IMR-90 (cell line): ENCODE data around the gene ACTR2. TPM values are rescaled to one million over a fixed set of nuclear protein-coding genes. Genes with fewer than 3 reads are reported as not detected.

ENCODE experiments used
- ATAC-seq: fragments of 200-7000 bp; cut with Tn5 transposase; 2 replicates; pipeline ENCODE4 v1.9.1; 2020; ENCODE audit warnings: low read depth, mild to moderate bottlenecking, moderate library complexity
- BruUV-seq: library from RNA; stranded (reverse); fragments of 400-500 nt; replicated peaks from 2 replicates; lab custom pipeline; 2021; lab: Mats Ljungman, UMichigan
- CTCF ChIA-PET: fragments of 300-600 bp; formaldehyde crosslinking; extraction: SDS; loops from one replicate; lab custom pipeline; 2021; ENCODE audit warnings: antibody characterized with exemption; lab: Yijun Ruan, JAX
- POLR2A ChIA-PET: fragments of 300-600 bp; sonication (Branson Sonifier 250); formaldehyde crosslinking; loops from one replicate; lab custom pipeline; 2022; ENCODE audit warnings: antibody characterized with exemption; ENCODE audit not compliant: unreplicated experiment; lab: Charles Lee
- DNase-seq: peaks from one replicate; pipeline ENCODE4 v3.0.0; 2013
- H2AFZ ChIP-seq: replicated peaks from 2 replicates; pipeline ENCODE3; 2013; ENCODE audit warnings: low read length, mild to moderate bottlenecking; ENCODE audit not compliant: poor library complexity
- H2AK5ac ChIP-seq: 2 replicates; pipeline ENCODE4 v1.6.1; 2013; ENCODE audit warnings: low read depth, low read length, inconsistent platforms
- H2AK9ac ChIP-seq: replicated peaks from 2 replicates; pipeline ENCODE3; 2013; ENCODE audit warnings: mild to moderate bottlenecking, low read depth, low read length, moderate library complexity; ENCODE audit not compliant: poor library complexity
- H2BK120ac ChIP-seq: 2 replicates; pipeline ENCODE4 v1.6.1; 2013; ENCODE audit warnings: low read depth, low read length, inconsistent platforms
- H2BK15ac ChIP-seq: 3 replicates; pipeline ENCODE4 v1.6.1; 2013; ENCODE audit warnings: low read depth, low read length, inconsistent platforms
- H2BK20ac ChIP-seq: 2 replicates; pipeline ENCODE4 v1.6.1; 2013; ENCODE audit warnings: low read depth, mild to moderate bottlenecking, inconsistent platforms, low read length, moderate library complexity
- H2BK5ac ChIP-seq: 2 replicates; pipeline ENCODE4 v1.6.1; 2013; ENCODE audit warnings: mild to moderate bottlenecking, low read depth, low read length, inconsistent platforms; ENCODE audit not compliant: poor library complexity, severe bottlenecking
- H3K14ac ChIP-seq: replicated peaks from 2 replicates; pipeline ENCODE4 v1.6.1; 2013; ENCODE audit warnings: low read depth, low read length, inconsistent platforms
- H3K18ac ChIP-seq: 2 replicates; pipeline ENCODE4 v1.6.1; 2013; ENCODE audit warnings: low read depth, low read length, control low read depth
- H3K23ac ChIP-seq: 2 replicates; pipeline ENCODE4 v1.6.1; 2013; ENCODE audit warnings: low read depth, low read length, inconsistent platforms
- H3K27ac ChIP-seq: 2 replicates; pipeline ENCODE4 v1.5.1; 2013; ENCODE audit warnings: mild to moderate bottlenecking, control low read depth, low read length; ENCODE audit not compliant: insufficient read depth
- H3K27me3 ChIP-seq: 2 replicates; pipeline ENCODE4 v1.6.1; 2013; ENCODE audit warnings: low read length; ENCODE audit not compliant: control insufficient read depth, insufficient read depth
- H3K36me3 ChIP-seq: 2 replicates; pipeline ENCODE4 v1.6.1; 2013; ENCODE audit warnings: low read length, mixed read lengths; ENCODE audit not compliant: control insufficient read depth, insufficient read depth
- H3K4ac ChIP-seq: 2 replicates; pipeline ENCODE4 v1.6.1; 2013; ENCODE audit warnings: low read depth, low read length, inconsistent platforms
- H3K4me1 ChIP-seq: 2 replicates; pipeline ENCODE4 v1.6.1; 2013; ENCODE audit warnings: low read length, mixed read lengths; ENCODE audit not compliant: control insufficient read depth, insufficient read depth
- H3K4me2 ChIP-seq: 2 replicates; pipeline ENCODE4 v1.6.1; 2013; ENCODE audit warnings: low read depth, mild to moderate bottlenecking, control low read depth, low read length, moderate library complexity
- H3K4me3 ChIP-seq: 2 replicates; pipeline ENCODE4 v1.5.1; 2013; ENCODE audit warnings: low read depth, mild to moderate bottlenecking, control low read depth, low read length, moderate library complexity; ENCODE audit not compliant: insufficient read depth
- H3K56ac ChIP-seq: 2 replicates; pipeline ENCODE4 v1.6.1; 2013; ENCODE audit warnings: low read length, inconsistent platforms; ENCODE audit not compliant: insufficient read depth; ENCODE audit errors: extremely low read depth
- H3K79me1 ChIP-seq, 2 experiments: 2 replicates each; pipeline ENCODE4 v1.6.1; 2013; ENCODE audit warnings: low read length in 2 of 2, inconsistent platforms in 1 of 2, low read depth in 1 of 2
- H3K9ac ChIP-seq: 2 replicates; pipeline ENCODE4 v1.6.1; 2013; ENCODE audit warnings: low read depth, low read length, control low read depth
- H3K9me1 ChIP-seq: 2 replicates; pipeline ENCODE4 v1.6.1; 2013; ENCODE audit warnings: low read length, inconsistent platforms; ENCODE audit not compliant: insufficient read depth
- H3K9me3 ChIP-seq: 2 replicates; pipeline ENCODE4 v1.6.1; 2013; ENCODE audit warnings: low read length; ENCODE audit not compliant: control insufficient read depth, insufficient read depth
- H4K20me1 ChIP-seq: 2 replicates; pipeline ENCODE4 v1.6.1; 2013; ENCODE audit warnings: low read length, inconsistent platforms; ENCODE audit not compliant: insufficient read depth
- H4K5ac ChIP-seq: 2 replicates; pipeline ENCODE4 v1.6.1; 2013; ENCODE audit warnings: mild to moderate bottlenecking, low read depth, low read length, control low read depth
- H4K8ac ChIP-seq, 2 experiments: 2 replicates each; pipeline ENCODE4 v1.6.1; 2013; ENCODE audit warnings: low read depth in 2 of 2, low read length in 2 of 2, control low read depth in 1 of 2, inconsistent platforms in 1 of 2
- H4K91ac ChIP-seq: 2 replicates; pipeline ENCODE4 v1.6.1; 2013; ENCODE audit warnings: low read depth, low read length, inconsistent platforms; ENCODE audit not compliant: insufficient read depth
- CEBPB ChIP-seq: IDR thresholded peaks from 2 replicates; pipeline ENCODE4 v1.6.1; 2012; ENCODE audit warnings: low read depth, low read length, improper control_type of control experiment
- CHD1 ChIP-seq: IDR thresholded peaks from 2 replicates; pipeline ENCODE4 v1.6.1; 2012; ENCODE audit warnings: low read depth, low read length, improper control_type of control experiment
- ELK1 ChIP-seq: fragments of 150-350 bp; IDR thresholded peaks from 2 replicates; pipeline ENCODE4 v1.6.1; 2016; ENCODE audit warnings: low read depth, mild to moderate bottlenecking, low read length, moderate library complexity, borderline replicate concordance
- FOS ChIP-seq: fragments of 150-350 bp; IDR thresholded peaks from 2 replicates; pipeline ENCODE4 v1.6.1; 2016; ENCODE audit warnings: low read depth, low read length
- MAFK ChIP-seq: IDR thresholded peaks from 2 replicates; pipeline ENCODE4 v1.6.1; 2012; ENCODE audit warnings: low read depth, low read length, improper control_type of control experiment
- MAZ ChIP-seq: IDR thresholded peaks from 2 replicates; pipeline ENCODE4 v1.6.1; 2012; ENCODE audit warnings: low read depth, mild to moderate bottlenecking, low read length, improper control_type of control experiment, moderate library complexity, borderline replicate concordance
- MXI1 ChIP-seq: IDR thresholded peaks from 2 replicates; pipeline ENCODE4 v1.6.1; 2012; ENCODE audit warnings: low read depth, mild to moderate bottlenecking, low read length, moderate library complexity, borderline replicate concordance
- NFE2L2 ChIP-seq: fragments of 150-350 bp; IDR thresholded peaks from 2 replicates; pipeline ENCODE4 v1.6.1; 2016; ENCODE audit warnings: low read depth, mild to moderate bottlenecking, low read length
- POLR2A ChIP-seq: IDR thresholded peaks from 2 replicates; pipeline ENCODE4 v1.6.1; 2012; ENCODE audit warnings: mild to moderate bottlenecking, low read depth, low read length
- RCOR1 ChIP-seq: IDR thresholded peaks from 2 replicates; pipeline ENCODE4 v1.6.1; 2012; ENCODE audit warnings: mild to moderate bottlenecking, low read length, improper control_type of control experiment; ENCODE audit not compliant: insufficient replicate concordance
- RFX5 ChIP-seq: IDR thresholded peaks from 2 replicates; pipeline ENCODE4 v1.8.0; 2012; ENCODE audit warnings: low read depth, mild to moderate bottlenecking, low read length, moderate library complexity
- SMC3 ChIP-seq: fragments of 150-350 bp; IDR thresholded peaks from 2 replicates; pipeline ENCODE4 v1.6.1; 2016; ENCODE audit warnings: low read depth, mild to moderate bottlenecking, antibody characterized with exemption, low read length, moderate library complexity
- USF2 ChIP-seq: fragments of 150-350 bp; IDR thresholded peaks from 2 replicates; pipeline ENCODE4 v1.6.1; 2017; ENCODE audit warnings: mild to moderate bottlenecking, antibody characterized with exemption, low read length, low read depth
- WGBS, 2 experiments: methylation state at CpG; one replicate each; pipeline versions ENCODE4 v1.1.5 to v1.1.7; 2013; ENCODE audit warnings: missing lambda C conversion rate in 2 of 2; ENCODE audit not compliant: insufficient read length in 1 of 2; ENCODE audit errors: extremely low coverage in 2 of 2; 5-methylcytosine and 5-hydroxymethylcytosine counted together
- dilution Hi-C: fragments of 300-500 bp; cut with HindIII; formaldehyde crosslinking; loops from one replicate; pipeline ENCODE4 v1.14.3; 2018; ENCODE audit warnings: low sequenced_read_pairs; ENCODE audit not compliant: unreplicated experiment
- in situ Hi-C: fragments of 300-500 bp; cut with MboI; formaldehyde crosslinking; loops from 3 replicates; pipeline ENCODE4 v1.14.3; 2019; ENCODE audit warnings: low sequenced_read_pairs, inconsistent platforms, mixed read lengths
- intact Hi-C: fragments of 100-400 bp; cut with micrococcal nuclease; formaldehyde crosslinking; loops from 2 replicates; pipeline ENCODE4 v1.10.0; 2022
- polyA plus RNA-seq, 3 experiments: library from polyadenylated mRNA; depleted of rRNA; stranded (reverse); fragments of >200 nt; gene quantifications; 2 replicates each; pipeline ENCODE4 v1.2.3, GENCODE V29; 2012; ENCODE audit warnings: low replicate concordance in 1 of 3
- total RNA-seq: library from RNA; depleted of rRNA; stranded (reverse); fragments of >200 nt; gene quantifications from 2 replicates; pipeline ENCODE4 v1.2.3, GENCODE V29; 2012

The ACTR2 gene
- total and polyA plus RNA-seq, 2 of the 4 experiments (the other 2 are of a cell fraction): 141 to 205 TPM

- TF ChIP-seq CHD1 (no peak), USF2 (no peak)
Measured at GRCh38 chr2:65186872-65187851, 40.5 kb upstream of the ACTR2 start (continued).

GRCh38 chr2:65193446-65193845, 34.2 kb upstream of the ACTR2 start:
- no peak overlapping the region for H4K91ac ChIP-seq
- H2BK5ac ChIP-seq: no peak overlapping the region
- no peak overlapping the region for H3K56ac ChIP-seq
- H3K9me1 ChIP-seq: no peaks in the 10 kb centered on the region
- no peak overlapping the region for H4K8ac ChIP-seq
- no peak overlapping the region for H2BK15ac ChIP-seq
- dilution Hi-C loops (no loop called here), in situ Hi-C loops (no loop called here), intact Hi-C loops (no loop called here)
- H3K27ac ChIP-seq: no peak overlapping the region
- no peak overlapping the region for H3K4ac ChIP-seq
- no peak overlapping the region for H3K18ac ChIP-seq
- H3K23ac ChIP-seq: no peak overlapping the region
- H3K79me1 ChIP-seq: no peaks in the 10 kb centered on the region
- ChIA-PET POLR2A (interaction anchor here (0.6 kb wide), 1 partner anchor 16 kb away, joined by 3 read pairs; no protein-coding TSS in a partner anchor), CTCF (interaction anchor here (1.5 kb wide), 1 partner anchor 128 kb away, joined by 3 read pairs; no protein-coding TSS in a partner anchor)
- H3K9ac ChIP-seq: no peak overlapping the region
- H3K9me3 ChIP-seq: no peaks in the 10 kb centered on the region
- BruUV-seq: no TSS peak
- no peak overlapping the region for H2BK120ac ChIP-seq
- no peaks in the 10 kb centered on the region for H3K27me3 ChIP-seq
- no peak overlapping the region for H4K5ac ChIP-seq
- no peak overlapping the region for H3K14ac ChIP-seq
- no peak overlapping the region for H2BK20ac ChIP-seq
- no peaks in the 10 kb centered on the region for H3K4me1 ChIP-seq
- H2AK9ac ChIP-seq: no peak overlapping the region
- no peak overlapping the region for H3K4me2 ChIP-seq
- H2AK5ac ChIP-seq: no peak overlapping the region
- H3K4me3 ChIP-seq: no peak overlapping the region
- H3K36me3 ChIP-seq: no peaks in the 10 kb centered on the region
- no peak overlapping the region for H2AFZ ChIP-seq
- WGBS, 2 experiments: no CpG with 5 or more reads among the region's 8 CpGs
- ATAC-seq: no peak
- H4K20me1 ChIP-seq: no peaks in the 10 kb centered on the region
- no peak for DNase-seq
- TF ChIP-seq MXI1 (no peak), RCOR1 (no peak), USF2 (no peak), ELK1 (no peak), CHD1 (no peak), CEBPB (no peak), MAZ (no peak), RFX5 (no peak), POLR2A (no peak), MAFK (no peak), NFE2L2 (no peak), SMC3 (no peak), FOS (no peak)
